DOHH2 (cell line): ENCODE measurements around the gene KRT10.

Experiments used
- H3F3A ChIP-seq: fragments of 200-600 bp; sonication (generic), shearing (Covaris generic); 2 replicates; pipeline ENCODE4 v1.6.0; 2016; ENCODE audit warnings: antibody characterized with exemption, mild to moderate bottlenecking; ENCODE audit not compliant: control insufficient read depth, insufficient read depth
- H3K27ac ChIP-seq: fragments of 200-600 bp; sonication (generic); 2 replicates; pipeline ENCODE4 v1.5.1; 2014; ENCODE audit warnings: low read depth, mild to moderate bottlenecking, low read length, moderate library complexity
- H3K27me3 ChIP-seq: fragments of 200-600 bp; sonication (generic); 2 replicates; pipeline ENCODE4 v1.6.1; 2014; ENCODE audit warnings: mild to moderate bottlenecking, low read length, mixed read lengths; ENCODE audit not compliant: control insufficient read depth
- H3K36me3 ChIP-seq: fragments of 200-600 bp; sonication (generic); 2 replicates; pipeline ENCODE4 v1.6.1; 2014; ENCODE audit warnings: mild to moderate bottlenecking, low read length, moderate library complexity, mixed read lengths; ENCODE audit not compliant: control insufficient read depth
- H3K4me1 ChIP-seq: fragments of 200-600 bp; sonication (generic); 2 replicates; pipeline ENCODE4 v1.6.1; 2014; ENCODE audit warnings: mild to moderate bottlenecking, low read length, mixed read lengths; ENCODE audit not compliant: control insufficient read depth
- H3K4me2 ChIP-seq: fragments of 200-600 bp; sonication (generic); 2 replicates; pipeline ENCODE4 v1.6.0; 2014; ENCODE audit warnings: mild to moderate bottlenecking, low read length, moderate library complexity
- H3K4me3 ChIP-seq: fragments of 200-600 bp; sonication (generic); 2 replicates; pipeline ENCODE4 v1.5.1; 2014; ENCODE audit warnings: mild to moderate bottlenecking, low read length, mixed read lengths
- H3K79me2 ChIP-seq: fragments of 200-600 bp; sonication (generic); 2 replicates; pipeline ENCODE4 v1.6.1; 2014; ENCODE audit warnings: mild to moderate bottlenecking, low read length, mixed read lengths; ENCODE audit not compliant: control insufficient read depth
- H3K9me2 ChIP-seq: fragments of 200-600 bp; sonication (generic); replicated peaks from 2 replicates; pipeline ENCODE4 v1.6.1; 2014; ENCODE audit warnings: mild to moderate bottlenecking, low read length, mixed read lengths; ENCODE audit not compliant: control insufficient read depth
- H3K9me3 ChIP-seq: fragments of 200-600 bp; sonication (generic); 2 replicates; pipeline ENCODE4 v1.6.1; 2014; ENCODE audit warnings: antibody characterized with exemption, low read length, mixed read lengths; ENCODE audit not compliant: control insufficient read depth, insufficient read depth
- H4K20me1 ChIP-seq: fragments of 200-600 bp; sonication (generic); 2 replicates; pipeline ENCODE4 v1.6.0; 2014; ENCODE audit warnings: low read depth, mild to moderate bottlenecking, antibody characterized with exemption, low read length, moderate library complexity; ENCODE audit not compliant: control insufficient read depth, insufficient read depth
- CTCF ChIP-seq: fragments of 200-600 bp; sonication (generic); IDR thresholded peaks from one replicate; pipeline ENCODE4 v1.5.1; 2014; ENCODE audit warnings: antibody characterized with exemption, mild to moderate bottlenecking, low read depth, low read length; ENCODE audit not compliant: poor library complexity, severe bottlenecking
- EZH2phosphoT487 ChIP-seq: fragments of 200-600 bp; sonication (generic); IDR thresholded peaks from 2 replicates; pipeline ENCODE4 v1.6.1; 2017; ENCODE audit warnings: borderline replicate concordance, mild to moderate bottlenecking, antibody characterized with exemption, low read length, moderate library complexity, mixed read lengths

Gene KRT10

GRCh38 chr17:40820228-40820838 lies 2.1 kb downstream of the KRT10 start:
- Histone ChIP-seq H3K4me3 (peak overlapping the region; percentile 82), H3K36me3 (peaks cover 29% of the 10 kb centered on the region), H3K9me2 (no peaks in the 10 kb centered on the region), H3K4me2 (peak overlapping the region; percentile 65), H3F3A (peaks cover 31% of the 10 kb centered on the region), H3K27ac (no peak overlapping the region), H3K9me3 (no peaks in the 10 kb centered on the region), H3K79me2 (peaks cover 23% of the 10 kb centered on the region), H4K20me1 (no peaks in the 10 kb centered on the region), H3K4me1 (peaks cover 17% of the 10 kb centered on the region), H3K27me3 (no peaks in the 10 kb centered on the region)
- TF ChIP-seq CTCF, result no peak
- TF ChIP-seq EZH2phosphoT487, result no peak

GRCh38 chr17:40819528-40820125 lies 2.8 kb downstream of the KRT10 start:
- H3K4me3 ChIP-seq, result peak overlapping the region; percentile 82
- peaks cover 17% of the 10 kb centered on the region for H3K4me1 ChIP-seq
- H3K9me2 ChIP-seq, result no peaks in the 10 kb centered on the region
- peak overlapping the region; percentile 65 for H3K4me2 ChIP-seq
- H3K79me2 ChIP-seq, result peaks cover 23% of the 10 kb centered on the region
- TF ChIP-seq EZH2phosphoT487 (no peak), CTCF (no peak)
- peaks cover 31% of the 10 kb centered on the region for H3F3A ChIP-seq
- H3K27ac ChIP-seq, result peak overlapping the region; percentile 71
- no peaks in the 10 kb centered on the region for H4K20me1 ChIP-seq
- no peaks in the 10 kb centered on the region for H3K27me3 ChIP-seq
- H3K9me3 ChIP-seq, result no peaks in the 10 kb centered on the region
- peaks cover 29% of the 10 kb centered on the region for H3K36me3 ChIP-seq

GRCh38 chr17:40818733-40819527 lies 3.5 kb downstream of the KRT10 start:
- peaks cover 23% of the 10 kb centered on the region for H3K79me2 ChIP-seq
- TF ChIP-seq EZH2phosphoT487 (no peak), CTCF (no peak)

More at GRCh38 chr17:40818733-40819527, 3.5 kb downstream of the KRT10 start:
- H3K27me3 ChIP-seq, result no peaks in the 10 kb centered on the region
- peak overlapping the region; percentile 71 for H3K27ac ChIP-seq
- peak overlapping the region; percentile 65 for H3K4me2 ChIP-seq
- peaks cover 17% of the 10 kb centered on the region for H3K4me1 ChIP-seq
- peaks cover 31% of the 10 kb centered on the region for H3F3A ChIP-seq
- peak overlapping the region; percentile 82 for H3K4me3 ChIP-seq
- peaks cover 29% of the 10 kb centered on the region for H3K36me3 ChIP-seq
- H4K20me1 ChIP-seq, result no peaks in the 10 kb centered on the region
- H3K9me3 ChIP-seq, result no peaks in the 10 kb centered on the region
- H3K9me2 ChIP-seq, result no peaks in the 10 kb centered on the region
